ENCODE measurements around the gene STEAP2. TPM values are rescaled to one million over a fixed set of nuclear protein-coding genes. Genes with fewer than 3 reads are reported as not detected.

Gene STEAP2
- polyA plus RNA-seq, 2 of the 4 experiments (the other 2 are of a cell fraction), result 5.1 to 49.2 TPM

GRCh38 chr7:90246171-90246570 lies 34.6 kb downstream of the STEAP2 start:
- POLR2A ChIA-PET, result interaction anchor here (1.5 kb wide), 1 partner anchor 35 kb away, joined by 4 read pairs; the partner anchor contains the start of gene STEAP2
- ATAC-seq (no peak), DNase-seq (ENCODE audit: low read depth in 1 of 2, low spot score in 1 of 2) (no peak), FAIRE-seq (no peak)
- H3K27ac ChIP-seq, result no peak overlapping the region
- CTCF ChIA-PET, result interaction anchor here (1.0 to 5.0 kb wide), 4 partner anchors 35 to 93 kb away, joined by 4 to 23 read pairs (median 6); partner anchors contain the start of genes STEAP1 and STEAP2
- H3K9me3 ChIP-seq, result no peaks in the 10 kb centered on the region
- 65% methylated on average over 9 of the region's 9 CpGs for WGBS (ENCODE audit: missing lambda C conversion rate)
- no peak for TF ChIP-seq RAD21 (conservative IDR thresholded peaks at IDR 0.05 in 1 of 2, IDR thresholded peaks at IDR 0.05 in 1 of 2)
- no peak for TF ChIP-seq ZFP36 (IDR thresholded peaks at IDR 0.05; ENCODE audit: borderline replicate concordance, partially characterized antibody)
- no peak for TF ChIP-seq GATA3 (IDR thresholded peaks at IDR 0.05; ENCODE audit: borderline replicate concordance)
- TF ChIP-seq FOSB (CRISPR knock-in tag; IDR thresholded peaks at IDR 0.05), result no peak
- no peak for TF ChIP-seq SREBF2 (IDR thresholded peaks at IDR 0.05)
- no peak for TF ChIP-seq FOXS1 (CRISPR knock-in tag; IDR thresholded peaks at IDR 0.05)
- TF ChIP-seq RNF2 (IDR thresholded peaks at IDR 0.05; ENCODE audit: borderline replicate concordance, low read depth), result no peak
- no peak for TF ChIP-seq POLR2A (IDR thresholded peaks at IDR 0.05; ENCODE audit: low read length)
- TF ChIP-seq HOXA7 (CRISPR knock-in tag; IDR thresholded peaks at IDR 0.05), result no peak
- no peak for TF ChIP-seq CHD4 (IDR thresholded peaks at IDR 0.05; ENCODE audit: borderline replicate concordance)
- no peak for TF ChIP-seq MAZ (IDR thresholded peaks at IDR 0.05; ENCODE audit: borderline replicate concordance, low read depth, low read length)
- no peak for TF ChIP-seq ELK1 (IDR thresholded peaks at IDR 0.05; ENCODE audit: low read depth, low read length)
- no peak for TF ChIP-seq MYC (IDR thresholded peaks at IDR 0.05; ENCODE audit: borderline replicate concordance, low read length)
- no peak for TF ChIP-seq NR3C1 (IDR thresholded peaks at IDR 0.05)
- TF ChIP-seq NFE2L2 (conservative IDR thresholded peaks at IDR 0.05; ENCODE audit: low read length), result no peak
- TF ChIP-seq HOXB5 (CRISPR knock-in tag; IDR thresholded peaks at IDR 0.05), result no peak
- no peak for TF ChIP-seq HES2 (IDR thresholded peaks at IDR 0.05)
- no peak for TF ChIP-seq KDM1A (IDR thresholded peaks at IDR 0.05; ENCODE audit: low read depth)
- TF ChIP-seq FOSL2 (IDR thresholded peaks at IDR 0.05), result no peak
- TF ChIP-seq FOSL2 (CRISPR knock-in tag; IDR thresholded peaks at IDR 0.05), result no peak
- peak overlapping the region; percentile 97 for H3K4me2 ChIP-seq
- H3K4me3 ChIP-seq, result no peak overlapping the region
- H3K4me1 ChIP-seq, result peaks cover 11% of the 10 kb centered on the region; the same call in 2 of the 3 replicates

- ChIA-PET POLR2A (no interaction called here), CTCF (interaction anchor here (1.4 kb wide), 1 partner anchor 37 kb away, joined by 5 read pairs; the partner anchor contains the start of gene STEAP2)
- no peak overlapping the region for H3K27ac ChIP-seq
- no peaks in the 10 kb centered on the region for H3K9me3 ChIP-seq
- no peak for TF ChIP-seq HMGXB4 (CRISPR knock-in tag; IDR thresholded peaks at IDR 0.05; ENCODE audit: borderline replicate concordance)
- no peak for TF ChIP-seq CBX8 (IDR thresholded peaks at IDR 0.05)
- no peak for TF ChIP-seq KDM5A (IDR thresholded peaks at IDR 0.05)
- TF ChIP-seq SREBF2 (IDR thresholded peaks at IDR 0.05), result no peak
- no peak for TF ChIP-seq CBX2 (IDR thresholded peaks at IDR 0.05; ENCODE audit: borderline replicate concordance, low read depth)
- TF ChIP-seq EP300 (IDR thresholded peaks at IDR 0.05), result no peak
- TF ChIP-seq PHF8 (IDR thresholded peaks at IDR 0.05; ENCODE audit: borderline replicate concordance, low read depth), result no peak
- no peak for TF ChIP-seq FOSB (CRISPR knock-in tag; IDR thresholded peaks at IDR 0.05)
- TF ChIP-seq BCL3 (IDR thresholded peaks at IDR 0.05), result no peak
- no peak for TF ChIP-seq JUNB (IDR thresholded peaks at IDR 0.05)
- TF ChIP-seq ESRRA (IDR thresholded peaks at IDR 0.05; ENCODE audit: borderline replicate concordance, low read length), result no peak
- no peak for TF ChIP-seq HES2 (IDR thresholded peaks at IDR 0.05)
- no peak for TF ChIP-seq CEBPB (IDR thresholded peaks at IDR 0.05)
- DNase-seq (ENCODE audit: low read depth in 1 of 2, low spot score in 1 of 2) (no peak), ATAC-seq (no peak), FAIRE-seq (no peak)
- H3K4me2 ChIP-seq, result no peak overlapping the region
- WGBS (ENCODE audit: missing lambda C conversion rate), result 56% methylated on average over 3 of the region's 3 CpGs
- no peak overlapping the region for H3K4me3 ChIP-seq
- H3K4me1 ChIP-seq, result peaks cover 11% of the 10 kb centered on the region; the same call in 2 of the 3 replicates
These were observed 37.2 kb downstream of the STEAP2 start for GRCh38 chr7:90248706-90249105.
